CD4-positive, alpha-beta T cell treated with Interferon alpha-2 for 1 hour (primary cell): ENCODE data around the gene ANKRD44.
A peak's percentile ranks its signal among the peaks of the same experiment; 100 is the strongest.
"Not testable (repeated sequence)": the region's sequence is repeated elsewhere in the genome, so short reads cannot be mapped to it uniquely, and the experiment has no call there.

ENCODE experiments used
- DNase-seq, 2 donors: peaks; one replicate each; pipeline ENCODE4 v3.0.0-alpha.2; 2020 to 2022

Gene ANKRD44

GRCh38 chr2:197010200-197011020 is 300.2 kb downstream of the ANKRD44 start:
- no peak for DNase-seq

GRCh38 chr2:197008741-197009341 is 301.7 kb downstream of the ANKRD44 start:
- not testable (repeated sequence) for DNase-seq

GRCh38 chr2:197007716-197008628 is 302.6 kb downstream of the ANKRD44 start:
- DNase-seq, result no peak

GRCh38 chr2:197001921-197002320 is 308.7 kb downstream of the ANKRD44 start:
- DNase-seq, result no peak

GRCh38 chr2:196995757-196996314 is 314.7 kb downstream of the ANKRD44 start:
- no peak for DNase-seq

- no peak for DNase-seq
Measured at GRCh38 chr2:196994764-196995163, 315.8 kb downstream of the ANKRD44 start.

- DNase-seq, result no peak
Measured at GRCh38 chr2:196993617-196994016, 317.0 kb downstream of the ANKRD44 start.

- no peak for DNase-seq
Measured at GRCh38 chr2:196992466-196992865, 318.1 kb downstream of the ANKRD44 start.

- DNase-seq, result no peak
Measured at GRCh38 chr2:196990788-196991461, 319.7 kb downstream of the ANKRD44 start.

- no peak for DNase-seq
Measured at GRCh38 chr2:196990092-196990491, 320.5 kb downstream of the ANKRD44 start.

- DNase-seq, result no peak
Measured at GRCh38 chr2:196989496-196989895, 321.1 kb downstream of the ANKRD44 start.

- no peak for DNase-seq
Measured at GRCh38 chr2:196988639-196989038, 321.9 kb downstream of the ANKRD44 start.

- DNase-seq, result peak in 1 of 2 donors; percentile 6
Measured at GRCh38 chr2:196987649-196988364, 322.8 kb downstream of the ANKRD44 start.

- DNase-seq, result no peak
Measured at GRCh38 chr2:196987298-196987648, 323.3 kb downstream of the ANKRD44 start.

GRCh38 chr2:196985511-196986183 is 324.9 kb downstream of the ANKRD44 start:
- no peak for DNase-seq

GRCh38 chr2:196984903-196985302 is 325.7 kb downstream of the ANKRD44 start:
- DNase-seq, result no peak

GRCh38 chr2:196983934-196984333 is 326.6 kb downstream of the ANKRD44 start:
- no peak for DNase-seq

GRCh38 chr2:196980473-196980872 is 330.1 kb downstream of the ANKRD44 start:
- DNase-seq, result no peak

GRCh38 chr2:196980001-196980400 is 330.6 kb downstream of the ANKRD44 start:
- no peak for DNase-seq

GRCh38 chr2:196977507-196977906 is 333.1 kb downstream of the ANKRD44 start:
- no peak for DNase-seq

GRCh38 chr2:196974970-196975369 is 335.6 kb downstream of the ANKRD44 start:
- no peak for DNase-seq
